Ovary (tissue), 3 donors: ENCODE data around the gene DYRK1B.

ENCODE experiments used
- CTCF ChIP-seq, 3 donors: fragments of 450-650 bp in 2 of 3; fragments of 200-600 bp in 1 of 3; IDR thresholded peaks; one replicate each; pipeline versions ENCODE4 v1.5.1 to v1.8.0; 2016 to 2022; ENCODE audit warnings: antibody characterized with exemption in 3 of 3, mild to moderate bottlenecking in 1 of 3
- POLR2A ChIP-seq: fragments of 450-650 bp; IDR thresholded peaks from one replicate; pipeline ENCODE4 v1.6.1; 2017; ENCODE audit warnings: antibody characterized with exemption, mild to moderate bottlenecking, moderate library complexity
- donor health status: DM: no; HTN: no; CAD: no.

GRCh38 chr19:39810424-39810823, 23.5 kb downstream of the DYRK1B start:
- TF ChIP-seq CTCF (IDR thresholded peaks at IDR 0.05) (no peak), POLR2A (no peak)
